ENCODE data around the gene CEACAM20.
"Not testable (repeated sequence)": the region's sequence is repeated elsewhere in the genome, so short reads cannot be mapped to it uniquely, and the experiment has no call there.

CEACAM20 gene

DNA sequence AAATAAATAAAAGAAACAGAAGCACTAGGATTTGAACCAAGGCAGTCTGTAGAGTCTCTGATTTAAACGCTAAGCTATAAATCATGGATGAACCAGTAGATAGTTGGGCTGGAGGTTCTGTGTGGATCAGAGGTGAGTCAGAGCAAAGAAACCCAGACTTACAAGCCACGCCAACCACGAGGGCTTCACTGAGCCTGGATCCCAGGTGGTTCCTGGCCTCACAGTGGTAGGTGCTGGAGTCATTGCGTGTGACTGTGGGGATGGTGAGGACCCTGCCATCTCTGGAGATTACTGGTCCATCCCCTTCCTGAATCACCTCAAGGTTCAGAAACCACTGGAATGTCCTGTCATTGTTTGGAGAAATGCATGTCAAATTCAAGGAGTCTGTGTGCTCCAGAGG is 19.3 kb upstream of the CEACAM20 start:
- DNase-seq (ENCODE audit: low read depth): no peak

DNA sequence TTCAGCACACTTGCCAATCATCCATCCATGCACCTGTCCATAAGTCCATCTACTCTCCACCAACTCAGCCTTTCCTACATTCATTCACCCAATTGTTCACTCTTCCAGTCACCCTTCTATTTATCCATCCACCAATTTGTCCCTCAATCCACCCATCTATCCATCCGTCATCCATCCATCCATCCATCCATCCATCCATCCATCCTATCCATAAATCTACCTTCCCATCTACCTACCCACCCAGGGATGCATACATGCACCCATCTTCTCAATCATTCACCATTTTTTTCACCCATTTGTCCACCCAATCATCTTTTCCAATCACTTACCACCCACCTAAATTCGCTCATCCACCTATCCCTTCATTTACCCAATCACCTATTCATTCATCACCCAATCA is 14.6 kb upstream of the CEACAM20 start:
- DNase-seq (ENCODE audit: low read depth): no peak

DNA sequence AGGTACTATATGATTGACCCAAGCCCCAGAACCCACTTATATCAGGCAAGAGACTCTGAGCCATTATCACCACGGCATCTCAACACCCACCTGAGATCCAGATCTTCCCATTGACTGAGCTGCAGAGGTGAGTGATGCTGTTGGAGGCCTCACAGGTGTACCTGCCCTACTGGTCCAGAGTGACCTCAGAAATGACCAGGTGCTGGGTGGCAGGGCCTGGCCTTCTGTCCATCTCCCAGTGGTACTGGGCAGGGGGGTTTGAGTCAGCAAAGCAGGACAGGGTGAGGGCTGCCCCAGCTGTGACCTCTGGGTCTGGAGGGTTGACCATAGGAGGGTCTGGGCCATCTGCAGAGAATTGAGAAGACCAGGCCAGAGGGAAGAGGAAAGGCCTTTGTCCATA is 13.2 kb upstream of the CEACAM20 start:
- DNase-seq (ENCODE audit: low read depth): no peak

DNA sequence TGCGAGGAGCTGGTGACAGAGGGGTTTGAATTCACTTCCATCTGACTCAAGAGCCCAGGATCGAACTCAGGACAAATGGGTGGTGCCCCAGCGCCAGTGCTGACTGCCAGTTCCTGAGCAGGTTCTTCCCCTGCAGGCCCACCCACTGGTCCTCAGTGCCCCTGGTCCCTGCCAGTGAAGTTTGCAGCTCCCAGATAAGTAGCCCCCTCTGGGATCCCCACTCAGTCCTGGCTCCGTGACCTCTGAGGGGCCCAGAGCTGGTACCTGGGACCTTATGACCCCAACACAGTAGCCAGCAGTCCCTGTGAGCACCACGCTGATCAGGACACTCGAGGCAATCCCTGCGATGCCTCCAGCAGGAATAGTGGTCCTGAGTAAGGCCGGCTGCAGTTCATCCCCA is 11.3 kb upstream of the CEACAM20 start:
- DNase-seq (ENCODE audit: low read depth): no peak

DNA sequence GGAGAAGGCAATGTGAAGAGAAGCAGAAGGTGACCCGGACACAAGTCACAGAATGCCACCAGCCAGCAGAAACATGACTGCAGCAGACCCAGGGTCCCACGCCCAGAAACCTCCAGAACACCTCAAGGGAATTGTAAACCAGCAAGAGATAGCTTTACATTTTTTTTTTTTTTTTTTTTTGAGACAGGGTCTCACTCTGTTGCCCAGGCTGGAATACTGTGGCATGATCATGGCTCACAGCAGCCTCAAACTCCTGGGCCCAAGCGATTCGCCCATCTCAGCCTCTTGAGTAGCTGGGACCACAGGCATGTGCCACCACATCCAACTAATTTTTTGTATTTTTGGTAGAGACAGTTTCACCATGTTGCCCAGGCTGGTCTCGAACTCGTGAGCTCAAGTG is 10.5 kb upstream of the CEACAM20 start:
- no peak for DNase-seq (ENCODE audit: low read depth)

DNA sequence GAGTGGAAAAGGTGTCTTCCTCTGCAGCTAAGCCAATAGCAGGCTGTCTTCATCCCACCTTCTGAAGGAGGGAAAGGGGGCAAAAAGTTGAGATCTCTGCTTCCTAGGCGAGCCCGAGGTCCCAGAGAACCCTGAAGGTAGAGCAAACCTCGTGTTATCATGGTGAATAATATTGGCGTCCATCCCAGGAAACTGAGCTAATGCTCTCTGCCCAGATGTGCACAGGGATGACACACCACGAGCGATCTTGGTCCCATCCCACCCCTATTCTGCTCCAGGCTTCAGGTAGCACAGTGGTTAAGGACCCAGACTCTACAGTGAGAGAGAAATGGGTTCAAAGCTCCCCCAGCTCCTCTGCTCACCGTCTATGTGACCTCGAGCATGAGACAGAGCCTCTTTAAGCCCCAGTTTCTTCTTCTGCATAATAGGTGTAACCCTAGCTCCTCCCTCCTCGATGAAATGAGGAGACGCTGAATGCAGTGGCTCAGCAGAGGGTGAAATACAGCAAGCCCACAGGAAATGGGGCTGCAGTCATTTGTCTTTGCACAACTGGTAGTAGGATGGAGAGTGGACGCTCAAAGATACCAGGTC is 9.9 kb upstream of the CEACAM20 start:
- DNase-seq (ENCODE audit: low read depth): no peak

DNA sequence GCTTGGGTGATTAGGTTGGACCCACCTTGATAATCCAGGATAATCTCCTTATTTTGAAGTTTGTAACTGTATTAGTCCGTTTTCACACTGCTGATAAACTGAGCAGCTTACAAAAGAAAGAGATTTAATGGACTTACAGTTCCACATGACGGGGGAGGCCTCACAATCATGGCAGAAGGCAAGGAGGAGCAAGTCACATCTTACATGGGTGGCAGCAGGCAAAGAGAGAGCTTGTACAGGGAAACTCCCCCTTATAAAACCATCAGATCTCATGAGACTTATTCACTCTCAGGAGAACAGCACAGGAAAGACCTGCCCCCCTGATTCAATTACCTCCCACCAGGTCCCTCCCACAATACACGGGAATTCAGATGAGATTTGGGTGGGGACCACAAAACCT is 5.9 kb upstream of the CEACAM20 start:
- DNase-seq (ENCODE audit: low read depth): not testable (repeated sequence)

DNA sequence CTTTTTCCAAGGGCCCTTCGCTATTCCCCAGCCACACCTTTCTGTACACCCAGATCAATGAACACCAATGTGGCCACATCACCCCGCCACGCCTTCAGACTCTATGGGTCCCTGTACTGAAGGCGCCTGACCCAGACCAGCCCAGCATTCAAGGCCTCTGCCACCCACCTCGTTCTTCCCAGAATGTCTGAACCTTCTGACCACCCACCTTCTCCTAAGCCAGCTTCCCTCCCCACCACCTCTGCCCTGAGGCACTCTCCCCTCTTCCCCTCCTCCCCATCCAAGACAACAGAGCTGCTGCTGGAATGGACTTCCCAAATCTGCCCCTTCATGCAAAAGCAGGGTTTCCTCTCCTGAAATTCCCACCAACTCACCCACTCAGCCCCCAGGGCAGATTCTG is 3.3 kb upstream of the CEACAM20 start:
- DNase-seq (ENCODE audit: low read depth): no peak

DNA sequence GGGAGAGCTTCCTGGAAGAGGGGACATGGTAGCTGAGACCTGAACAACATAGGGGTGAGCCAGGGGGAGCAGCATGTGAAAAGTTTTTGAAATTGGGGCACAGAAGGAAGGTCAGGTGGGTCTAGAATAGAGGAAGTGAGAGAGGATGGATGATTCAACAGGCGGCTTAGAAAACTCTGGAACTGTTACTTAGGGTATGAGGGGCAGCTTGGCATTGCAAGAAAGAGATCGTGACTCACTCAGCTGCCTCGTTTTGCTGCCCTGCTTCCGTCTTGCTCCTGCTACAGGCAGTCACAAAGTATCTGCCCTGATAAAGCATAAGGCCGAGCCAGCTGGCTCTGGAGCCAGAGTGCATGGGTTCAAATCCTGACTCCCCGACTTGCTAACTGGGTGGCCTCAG is 1.3 kb upstream of the CEACAM20 start:
- DNase-seq (ENCODE audit: low read depth): no peak

DNA sequence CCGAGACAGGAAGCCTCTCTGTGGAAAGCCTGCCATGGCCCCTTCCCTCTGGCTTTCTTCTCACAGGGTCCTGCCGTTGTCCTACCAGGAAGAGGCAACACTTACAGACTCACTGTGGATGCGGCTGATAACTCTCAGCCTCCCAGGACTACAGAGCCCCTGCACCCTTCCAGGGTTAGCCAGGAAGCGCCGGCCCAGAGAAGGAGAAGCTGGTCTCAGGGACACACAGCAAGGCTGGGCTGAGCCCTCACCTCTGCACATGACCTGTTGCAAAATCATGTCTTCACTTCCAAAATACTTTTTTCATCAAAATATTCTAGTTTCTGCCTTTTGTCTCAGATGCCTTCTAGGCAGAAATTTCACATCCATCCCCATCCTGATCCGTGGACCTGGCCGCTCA is 1.9 kb downstream of the CEACAM20 start:
- no peak for DNase-seq (ENCODE audit: low read depth)

DNA sequence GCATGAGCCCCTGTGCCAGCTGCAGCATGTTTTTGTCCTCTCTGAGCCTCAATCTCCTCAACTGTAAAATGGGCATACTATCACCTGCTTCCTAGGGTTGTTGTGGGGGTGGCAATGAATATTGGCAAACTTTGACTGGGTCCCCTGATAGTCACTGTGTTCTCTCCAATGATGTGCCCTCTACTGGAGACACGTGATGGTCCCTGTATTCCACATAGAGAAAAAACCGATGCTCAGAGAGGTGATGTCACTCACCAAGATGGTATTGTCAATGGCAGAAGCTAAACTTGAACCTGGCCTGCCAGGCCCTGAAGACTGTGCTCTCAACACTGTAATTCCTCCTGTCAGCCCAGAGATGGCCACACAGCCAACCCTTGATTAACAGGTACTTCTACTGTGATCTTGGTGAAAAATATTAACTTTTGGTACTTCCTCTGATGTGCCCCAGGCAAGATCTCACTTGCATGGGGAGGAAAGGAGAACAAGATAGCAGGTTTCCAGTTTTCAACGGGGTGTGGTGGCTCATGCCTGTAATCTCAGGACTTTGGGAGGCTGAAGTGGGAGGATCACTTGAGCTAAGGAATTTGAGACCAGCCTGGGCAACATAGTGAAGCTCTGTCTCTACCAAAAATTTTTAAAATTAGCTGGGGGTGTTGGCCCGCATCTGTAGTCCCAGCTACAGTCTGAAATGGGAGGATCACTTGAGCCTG is 3.6 kb downstream of the CEACAM20 start:
- no peak for DNase-seq (ENCODE audit: low read depth)

DNA sequence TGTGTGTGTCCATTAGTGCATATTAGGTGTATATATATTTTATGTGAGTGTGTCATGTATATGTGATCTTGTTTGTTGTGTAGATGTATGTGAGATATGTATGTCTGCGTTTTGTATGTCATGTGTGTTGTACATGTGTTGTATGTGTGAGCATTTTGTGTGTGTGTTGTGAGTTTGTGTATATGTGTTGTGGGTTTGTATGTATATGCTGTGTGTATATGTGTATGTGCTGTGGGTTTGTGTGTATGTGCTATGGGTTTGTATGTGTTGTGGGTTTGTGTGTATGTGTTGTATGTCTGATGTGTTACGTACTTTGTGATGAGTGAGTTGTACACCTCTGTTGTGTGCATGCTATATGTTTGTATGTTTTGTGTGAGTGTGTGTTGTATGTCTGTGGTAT is 8.1 kb downstream of the CEACAM20 start:
- no peak for DNase-seq (ENCODE audit: low read depth)

DNA sequence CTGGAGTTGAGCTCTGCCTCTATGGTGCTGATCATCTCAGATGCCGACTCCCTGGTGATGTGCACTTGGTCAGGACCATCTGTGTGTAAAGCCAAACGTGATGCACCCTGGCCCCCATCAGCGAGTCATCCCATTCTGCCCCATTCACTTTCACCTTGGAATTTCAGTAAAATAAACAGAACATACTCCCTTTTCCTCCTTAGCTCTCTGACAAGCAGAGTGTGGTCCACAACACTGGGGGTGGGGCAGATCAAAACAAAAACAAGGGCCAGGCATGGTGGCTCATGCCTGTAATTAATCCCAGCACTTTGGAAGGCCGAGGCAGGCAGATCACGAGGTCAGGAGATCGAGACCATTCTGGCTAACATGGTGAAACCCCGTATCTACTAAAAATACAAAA is 12.3 kb downstream of the CEACAM20 start:
- DNase-seq (ENCODE audit: low read depth): no peak

DNA sequence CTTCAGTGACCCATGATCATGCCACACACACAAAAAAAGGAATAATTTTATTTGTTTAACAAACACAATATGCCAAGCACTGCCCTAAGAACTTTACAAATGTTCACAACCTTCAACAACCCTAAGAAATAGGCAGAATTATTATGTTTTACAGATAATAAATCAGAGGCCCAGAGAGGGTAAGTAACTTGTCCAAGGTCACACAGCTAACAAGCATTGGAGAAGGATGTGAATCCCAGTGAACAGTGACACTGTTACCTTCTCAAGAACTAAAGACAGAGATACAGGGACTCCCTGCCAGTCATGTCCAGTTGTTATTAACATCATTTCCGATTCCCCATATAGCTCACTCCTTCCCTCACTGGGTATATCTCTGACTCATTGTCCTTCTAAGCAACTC is 13.6 kb downstream of the CEACAM20 start:
- DNase-seq (ENCODE audit: low read depth): no peak

DNA sequence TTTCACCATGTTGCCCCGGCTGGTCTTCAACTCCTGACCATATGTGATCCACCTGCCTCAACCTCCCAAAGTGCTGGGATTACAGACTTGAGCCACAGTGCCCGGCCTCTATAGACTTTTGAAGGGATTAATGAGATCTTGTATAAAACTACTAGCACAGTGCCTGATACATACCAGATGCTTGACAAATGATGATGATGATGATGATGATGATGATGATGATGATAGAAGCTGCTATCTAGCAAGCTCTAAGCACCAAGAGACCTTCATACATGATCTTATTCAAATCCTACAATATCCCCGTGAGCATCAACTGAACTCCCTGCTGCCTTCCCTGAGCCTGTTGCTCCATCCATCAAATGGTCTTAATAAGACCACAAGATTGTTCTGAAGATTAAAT is 14.4 kb downstream of the CEACAM20 start:
- DNase-seq (ENCODE audit: low read depth): no peak

DNA sequence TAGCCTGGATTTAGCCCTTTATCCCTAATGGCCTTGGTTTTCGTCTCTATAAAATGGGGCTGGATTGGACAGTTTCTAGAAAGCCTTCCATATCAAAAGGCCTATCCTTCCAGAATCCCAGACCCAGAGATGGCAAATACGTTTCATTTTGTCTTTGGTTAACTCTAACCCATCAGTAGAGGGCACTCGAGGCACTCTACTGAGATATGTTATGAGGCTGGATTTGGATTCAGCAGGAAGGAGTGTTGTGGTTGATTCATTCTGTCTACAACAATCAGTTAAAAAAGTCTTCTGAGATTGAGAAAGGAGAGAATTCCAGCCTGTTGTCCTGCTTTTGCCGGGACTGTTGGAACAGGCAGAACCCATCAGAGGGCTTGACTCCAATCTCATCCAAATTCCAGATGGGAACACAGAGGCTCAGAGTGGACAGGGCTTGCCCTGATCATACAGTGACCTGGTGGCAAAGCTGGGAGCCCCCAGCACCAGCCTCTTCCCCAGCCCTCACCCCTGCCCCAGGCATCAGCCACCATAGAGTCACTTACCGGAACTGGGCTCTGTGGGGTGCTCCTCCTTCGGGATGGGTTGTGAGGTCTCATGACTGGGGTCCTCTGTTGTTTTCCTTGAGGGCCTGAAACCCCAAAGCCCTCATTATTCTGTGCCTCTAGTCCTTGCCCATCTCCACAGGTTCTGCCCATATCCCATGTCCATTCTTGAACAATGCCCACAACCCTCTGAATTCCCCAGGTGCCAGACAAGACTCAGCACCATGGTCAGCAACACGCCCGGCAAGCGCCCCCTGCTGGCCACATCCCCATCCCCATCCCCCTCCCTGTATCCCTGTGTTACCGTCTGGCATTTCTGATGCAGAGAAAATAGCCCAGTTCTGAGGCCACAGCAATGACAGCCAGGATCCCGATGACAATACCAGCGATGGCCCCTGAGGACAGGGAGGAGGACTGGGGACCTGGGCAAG is 16.9 kb downstream of the CEACAM20 start:
- DNase-seq (ENCODE audit: low read depth): no peak

DNA sequence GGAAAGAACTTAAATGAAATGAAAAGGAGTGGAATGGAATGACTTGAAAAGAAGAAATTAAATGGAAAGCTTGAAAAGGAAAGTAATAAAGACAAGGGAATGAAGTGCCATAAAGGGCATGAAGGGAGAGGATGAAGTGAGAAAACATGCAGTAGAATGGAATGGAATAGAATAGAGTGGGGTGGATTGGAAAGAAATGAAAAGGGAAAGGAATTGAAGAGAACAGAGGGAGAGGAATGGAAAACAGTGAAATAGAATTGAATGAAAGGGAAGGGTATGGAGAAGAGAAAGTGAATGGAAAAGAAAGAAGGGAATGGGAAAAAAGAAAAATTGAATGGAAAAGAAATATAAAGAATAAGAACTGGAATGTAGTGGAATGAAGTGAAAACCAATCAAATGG is 20.0 kb downstream of the CEACAM20 start:
- no peak for DNase-seq (ENCODE audit: low read depth)

DNA sequence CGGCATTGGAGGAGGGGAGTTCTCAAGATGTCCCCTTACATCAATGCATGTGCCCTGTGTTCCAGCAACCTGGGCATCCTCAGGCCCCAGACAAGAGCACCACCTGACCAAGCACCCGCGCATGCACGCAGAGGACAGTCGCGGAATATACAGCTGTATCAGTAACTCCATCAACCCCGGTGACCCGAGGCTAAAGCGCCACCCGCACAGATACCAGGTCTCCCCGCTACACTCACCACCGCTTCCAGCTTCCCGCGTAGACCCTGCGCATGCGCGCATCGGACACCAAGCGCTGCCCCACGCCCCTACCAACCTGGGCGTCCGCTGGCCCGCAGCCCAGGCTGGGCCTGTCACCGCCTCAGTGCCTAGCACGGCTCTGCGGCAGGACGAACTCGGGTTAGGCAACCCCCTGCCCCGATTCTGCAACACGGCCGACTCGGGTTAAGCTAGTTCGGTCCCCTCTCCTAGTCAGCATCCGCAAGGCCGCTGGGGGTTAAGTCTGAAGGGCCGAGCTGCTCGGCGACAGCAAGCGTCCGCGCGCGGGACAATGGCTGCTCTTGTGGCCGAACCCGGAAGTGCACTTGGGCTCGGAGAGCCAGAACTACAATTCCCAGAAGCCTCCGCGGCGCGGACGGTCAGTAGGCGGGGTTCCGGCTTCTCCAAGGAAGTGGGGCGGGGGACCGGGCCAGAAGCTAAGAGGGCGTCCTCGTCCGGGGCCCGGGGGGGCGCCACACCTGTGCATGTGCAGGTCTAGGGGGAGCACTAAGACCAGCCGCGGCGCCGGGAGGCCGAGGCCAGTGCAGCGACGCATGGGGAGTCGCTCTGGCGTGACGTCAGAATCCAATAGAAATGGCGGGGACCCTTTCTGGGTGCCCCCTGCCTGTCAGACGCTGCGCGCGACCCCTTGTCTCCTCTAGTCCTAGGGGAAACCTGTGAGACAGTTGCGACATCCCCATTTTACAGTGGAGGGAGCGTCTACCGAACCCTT is 29.2 kb downstream of the CEACAM20 start, which contains the start of gene ZNF180:
ZNF180 (minus strand) TSS at position 561 of the 988 bp plus-strand sequence. CDS start 3,188 bp downstream, outside the sequence.
- peak; percentile 83 for DNase-seq (ENCODE audit: low read depth)

DNA sequence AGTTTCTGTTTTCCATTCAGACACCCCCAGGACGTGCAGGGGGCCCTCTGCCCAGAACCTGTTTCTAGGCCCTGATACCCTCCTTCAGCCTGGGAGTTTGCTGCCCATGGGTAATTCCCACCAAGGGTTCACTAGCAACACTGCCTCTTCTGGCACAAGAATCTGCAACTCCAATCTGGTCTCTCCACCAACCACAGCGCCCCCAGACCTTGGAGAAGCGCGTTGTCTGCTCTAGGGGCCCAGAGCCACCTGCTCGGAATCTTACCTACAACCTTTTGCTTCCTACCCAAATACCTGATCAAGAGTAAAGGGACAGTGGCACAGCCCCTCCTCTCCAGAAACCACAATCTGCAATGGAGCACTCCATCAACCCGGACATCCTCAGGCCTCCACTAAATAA is 29.9 kb downstream of the CEACAM20 start:
- no peak for DNase-seq (ENCODE audit: low read depth)

DNA sequence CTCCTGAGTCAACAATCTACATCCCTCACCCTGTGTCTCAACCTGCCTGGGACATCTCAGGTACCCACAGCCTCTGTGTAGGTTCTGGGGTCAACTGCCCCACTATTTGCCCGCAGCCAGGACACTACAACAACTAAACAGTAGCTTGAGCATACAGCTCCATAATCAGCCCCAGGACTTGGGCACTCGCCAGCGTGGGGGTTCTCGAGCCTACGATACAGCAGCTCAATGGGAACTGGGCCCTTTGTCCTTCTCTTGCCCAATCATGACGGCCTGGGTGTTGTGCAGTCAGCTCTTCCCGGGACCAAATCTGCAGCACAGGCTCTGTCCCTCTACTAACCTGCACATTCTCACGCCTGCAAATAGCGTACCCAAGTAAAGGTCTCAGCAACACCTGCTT is 30.5 kb downstream of the CEACAM20 start:
- DNase-seq (ENCODE audit: low read depth): no peak

DNA sequence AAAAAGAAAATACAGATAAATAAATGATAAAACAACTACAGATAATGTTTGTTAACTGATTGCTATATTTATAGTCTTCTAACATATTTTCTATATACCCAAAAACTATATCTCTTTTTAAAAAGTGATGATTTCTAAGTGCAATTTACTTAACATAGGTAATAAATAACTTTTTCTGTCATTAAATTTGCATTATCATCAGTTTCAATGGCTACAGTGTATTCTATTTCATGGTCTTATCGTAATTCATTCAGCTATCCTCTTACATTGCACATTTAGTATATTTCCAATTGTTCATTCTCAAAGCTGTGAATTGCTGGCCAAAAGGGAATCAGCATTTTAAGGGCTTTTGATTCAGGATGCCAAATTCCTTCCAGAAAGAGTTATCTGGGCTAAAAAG is 32.8 kb downstream of the CEACAM20 start:
- DNase-seq (ENCODE audit: low read depth): no peak
